SK-N-MC (cell line): ENCODE data around the gene CHN1.

Experiments used
- EZH2 ChIP-seq: fragments of 200-600 bp; sonication (generic); IDR thresholded peaks from one replicate; pipeline ENCODE4 v1.6.1; 2017; ENCODE audit warnings: antibody characterized with exemption
- POLR2AphosphoS5 ChIP-seq: IDR thresholded peaks from 2 replicates; pipeline ENCODE4 v1.6.1; 2012; ENCODE audit warnings: mild to moderate bottlenecking, low read depth, low read length, borderline replicate concordance

GRCh38 chr2:175039490-175039889 lies 34.3 kb upstream of the CHN1 start:
- TF ChIP-seq POLR2AphosphoS5 (no peak), EZH2 (no peak)
